Measurements from ENCODE around the gene VPS8. TPM values are rescaled to one million over a fixed set of nuclear protein-coding genes. Genes with fewer than 3 reads are reported as not detected.

VPS8 gene
- total RNA-seq, 6 experiments from 2014 or later, result 26.8 to 34.8 (median 33.0) TPM

GRCh38 chr3:184788751-184789150 lies 23.2 kb upstream of the VPS8 start:
- H3K27ac Mint-ChIP-seq, result no peak overlapping the region
- H3K36me3 Mint-ChIP-seq (ENCODE audit: low read depth), result peaks cover 5% of the 10 kb centered on the region; the same call in 1 of the 2 replicates
- H3K9me3 Mint-ChIP-seq, result no peaks in the 10 kb centered on the region
- DNase-seq, result no peak
- H3K27me3 Mint-ChIP-seq (ENCODE audit: insufficient read depth), result 0 out of 2 replicates have a peak, but pooled peaks cover under 1% of the 10 kb centered on the region
- H3K4me1 Mint-ChIP-seq (ENCODE audit: low read depth), result no peaks in the 10 kb centered on the region; the same call in 1 of the 2 replicates
- TF ChIP-seq, protein P1, sequence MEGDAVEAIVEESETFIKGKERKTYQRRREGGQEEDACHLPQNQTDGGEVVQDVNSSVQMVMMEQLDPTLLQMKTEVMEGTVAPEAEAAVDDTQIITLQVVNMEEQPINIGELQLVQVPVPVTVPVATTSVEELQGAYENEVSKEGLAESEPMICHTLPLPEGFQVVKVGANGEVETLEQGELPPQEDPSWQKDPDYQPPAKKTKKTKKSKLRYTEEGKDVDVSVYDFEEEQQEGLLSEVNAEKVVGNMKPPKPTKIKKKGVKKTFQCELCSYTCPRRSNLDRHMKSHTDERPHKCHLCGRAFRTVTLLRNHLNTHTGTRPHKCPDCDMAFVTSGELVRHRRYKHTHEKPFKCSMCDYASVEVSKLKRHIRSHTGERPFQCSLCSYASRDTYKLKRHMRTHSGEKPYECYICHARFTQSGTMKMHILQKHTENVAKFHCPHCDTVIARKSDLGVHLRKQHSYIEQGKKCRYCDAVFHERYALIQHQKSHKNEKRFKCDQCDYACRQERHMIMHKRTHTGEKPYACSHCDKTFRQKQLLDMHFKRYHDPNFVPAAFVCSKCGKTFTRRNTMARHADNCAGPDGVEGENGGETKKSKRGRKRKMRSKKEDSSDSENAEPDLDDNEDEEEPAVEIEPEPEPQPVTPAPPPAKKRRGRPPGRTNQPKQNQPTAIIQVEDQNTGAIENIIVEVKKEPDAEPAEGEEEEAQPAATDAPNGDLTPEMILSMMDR (IDR thresholded peaks at IDR 0.05), result no peak
- H3K4me3 Mint-ChIP-seq, result no peak overlapping the region

- H3K4me3 Mint-ChIP-seq, result no peak overlapping the region
- no peak overlapping the region for H3K27ac Mint-ChIP-seq
- TF ChIP-seq, protein P1 (IDR thresholded peaks at IDR 0.05), result no peak
- H3K36me3 Mint-ChIP-seq (ENCODE audit: low read depth), result peaks cover 5% of the 10 kb centered on the region; the same call in 1 of the 2 replicates
- no peaks in the 10 kb centered on the region for H3K9me3 Mint-ChIP-seq
- no peaks in the 10 kb centered on the region; the same call in 1 of the 2 replicates for H3K27me3 Mint-ChIP-seq (ENCODE audit: insufficient read depth)
- H3K4me1 Mint-ChIP-seq (ENCODE audit: low read depth), result no peaks in the 10 kb centered on the region; the same call in 1 of the 2 replicates
- DNase-seq, result no peak
These were observed 22.5 kb upstream of the VPS8 start for GRCh38 chr3:184789314-184789998.

DNA sequence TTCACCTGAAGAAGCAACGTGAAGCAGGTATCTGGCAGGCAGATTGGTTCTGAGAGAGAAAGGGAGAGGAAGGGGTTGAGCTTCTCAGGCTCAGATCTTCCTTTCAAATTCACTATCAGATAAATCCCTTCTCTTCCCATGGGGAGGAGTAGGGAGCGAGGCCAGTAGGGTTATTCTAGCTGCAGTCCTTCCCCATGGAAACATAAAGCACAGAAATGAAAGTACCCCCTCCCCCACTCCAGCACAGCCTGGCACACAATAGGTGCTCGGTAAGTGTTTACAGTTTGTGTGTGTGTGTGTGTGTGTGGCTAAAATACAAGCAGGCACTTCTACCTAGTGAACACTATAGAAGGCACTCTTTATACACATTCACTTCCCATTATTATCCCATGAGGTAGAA lies 20.8 kb upstream of the VPS8 start:
- Mint-ChIP-seq H3K27me3 (ENCODE audit: insufficient read depth) (peaks cover 2% of the 10 kb centered on the region; the same call in 1 of the 2 replicates), H3K9me3 (no peaks in the 10 kb centered on the region), H3K4me3 (no peak overlapping the region), H3K4me1 (ENCODE audit: low read depth) (no peaks in the 10 kb centered on the region; the same call in 1 of the 2 replicates), H3K36me3 (ENCODE audit: low read depth) (peaks cover 5% of the 10 kb centered on the region; the same call in 1 of the 2 replicates), H3K27ac (no peak overlapping the region)
- DNase-seq, result no peak
- TF ChIP-seq, protein P1 (IDR thresholded peaks at IDR 0.05), result no peak

GRCh38 chr3:184795522-184796190 lies 16.3 kb upstream of the VPS8 start:
- no peaks in the 10 kb centered on the region for H3K36me3 Mint-ChIP-seq (ENCODE audit: low read depth)
- no peak overlapping the region for H3K4me3 Mint-ChIP-seq
- no peak for DNase-seq
- H3K27me3 Mint-ChIP-seq (ENCODE audit: insufficient read depth), result peaks cover 2% of the 10 kb centered on the region; the same call in 1 of the 2 replicates
- H3K9me3 Mint-ChIP-seq, result peaks cover 4% of the 10 kb centered on the region; the same call in 1 of the 2 replicates
- no peak overlapping the region for H3K27ac Mint-ChIP-seq
- H3K4me1 Mint-ChIP-seq (ENCODE audit: low read depth), result peaks cover 13% of the 10 kb centered on the region
- TF ChIP-seq, protein P1 (IDR thresholded peaks at IDR 0.05), result no peak

GRCh38 chr3:184796551-184796950 lies 15.4 kb upstream of the VPS8 start:
- TF ChIP-seq, protein P1 (IDR thresholded peaks at IDR 0.05), result no peak
- Mint-ChIP-seq H3K4me1 (ENCODE audit: low read depth) (peaks cover 22% of the 10 kb centered on the region), H3K9me3 (peaks cover 4% of the 10 kb centered on the region; the same call in 1 of the 2 replicates), H3K27ac (no peak overlapping the region), H3K4me3 (no peak overlapping the region), H3K27me3 (ENCODE audit: insufficient read depth) (peaks cover 8% of the 10 kb centered on the region), H3K36me3 (ENCODE audit: low read depth) (no peaks in the 10 kb centered on the region)
- no peak for DNase-seq
